SK-N-SH treated with all-trans-retinoic acid at 6 μM for 48 hours (cell line): Measurements from ENCODE around the gene HS1BP3.

Experiments
- ARNTL ChIP-seq: fragments of 450-650 bp; formaldehyde crosslinking; IDR thresholded peaks from 2 replicates; pipeline ENCODE4 v1.5.0; 2020; ENCODE audit warnings: low read depth, mild to moderate bottlenecking, moderate library complexity, borderline replicate concordance
- CREB5 ChIP-seq: fragments of 250-450 bp; sonication (Bioruptor Pico); IDR thresholded peaks from 2 replicates; pipeline ENCODE4 v1.5.1; 2020; ENCODE audit warnings: low read depth, mild to moderate bottlenecking, moderate library complexity
- ESRRG ChIP-seq: fragments of 250-450 bp; sonication (Bioruptor Pico); IDR thresholded peaks from 2 replicates; pipeline ENCODE4 v1.6.1; 2021; ENCODE audit warnings: mild to moderate bottlenecking
- POU6F1 ChIP-seq: fragments of 250-450 bp; sonication (Bioruptor Pico); IDR thresholded peaks from 2 replicates; pipeline ENCODE4 v1.8.0; 2021; ENCODE audit warnings: low read depth, mild to moderate bottlenecking, moderate library complexity, borderline replicate concordance
- TCF4 ChIP-seq: fragments of 250-450 bp; sonication (Bioruptor Pico); IDR thresholded peaks from 2 replicates; pipeline ENCODE4 v1.8.0; 2021; ENCODE audit warnings: mild to moderate bottlenecking, moderate library complexity, borderline replicate concordance
- TOX ChIP-seq: fragments of 250-450 bp; sonication (Bioruptor Pico); IDR thresholded peaks from 2 replicates; pipeline ENCODE4 v1.8.0; 2021; ENCODE audit warnings: mild to moderate bottlenecking, moderate library complexity, borderline replicate concordance
- ZNF70 ChIP-seq: fragments of 450-650 bp; formaldehyde crosslinking; IDR thresholded peaks from 2 replicates; pipeline ENCODE4 v1.5.0; 2020; ENCODE audit warnings: mild to moderate bottlenecking, moderate library complexity
- TF ChIP-seq, protein P1 (sequence below): fragments of 250-450 bp; sonication (Bioruptor Pico); IDR thresholded peaks from 2 replicates; pipeline ENCODE4 v1.8.0; 2020; ENCODE audit warnings: mild to moderate bottlenecking, moderate library complexity, borderline replicate concordance
- TF ChIP-seq, protein P2 (sequence below): fragments of 250-450 bp; sonication (Bioruptor Pico); IDR thresholded peaks from 2 replicates; pipeline ENCODE4 v1.5.1; 2021; ENCODE audit warnings: mild to moderate bottlenecking, moderate library complexity

- TF ChIP-seq POU6F1 (CRISPR knock-in tag) (no peak), ZNF70 (no peak), ARNTL (CRISPR knock-in tag) (no peak), CREB5 (no peak), ESRRG (no peak), TOX (CRISPR knock-in tag) (no peak), TCF4 (CRISPR knock-in tag) (no peak)
- TF ChIP-seq, protein P1, sequence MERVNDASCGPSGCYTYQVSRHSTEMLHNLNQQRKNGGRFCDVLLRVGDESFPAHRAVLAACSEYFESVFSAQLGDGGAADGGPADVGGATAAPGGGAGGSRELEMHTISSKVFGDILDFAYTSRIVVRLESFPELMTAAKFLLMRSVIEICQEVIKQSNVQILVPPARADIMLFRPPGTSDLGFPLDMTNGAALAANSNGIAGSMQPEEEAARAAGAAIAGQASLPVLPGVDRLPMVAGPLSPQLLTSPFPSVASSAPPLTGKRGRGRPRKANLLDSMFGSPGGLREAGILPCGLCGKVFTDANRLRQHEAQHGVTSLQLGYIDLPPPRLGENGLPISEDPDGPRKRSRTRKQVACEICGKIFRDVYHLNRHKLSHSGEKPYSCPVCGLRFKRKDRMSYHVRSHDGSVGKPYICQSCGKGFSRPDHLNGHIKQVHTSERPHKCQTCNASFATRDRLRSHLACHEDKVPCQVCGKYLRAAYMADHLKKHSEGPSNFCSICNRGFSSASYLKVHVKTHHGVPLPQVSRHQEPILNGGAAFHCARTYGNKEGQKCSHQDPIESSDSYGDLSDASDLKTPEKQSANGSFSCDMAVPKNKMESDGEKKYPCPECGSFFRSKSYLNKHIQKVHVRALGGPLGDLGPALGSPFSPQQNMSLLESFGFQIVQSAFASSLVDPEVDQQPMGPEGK: no peak
- TF ChIP-seq, protein P2, sequence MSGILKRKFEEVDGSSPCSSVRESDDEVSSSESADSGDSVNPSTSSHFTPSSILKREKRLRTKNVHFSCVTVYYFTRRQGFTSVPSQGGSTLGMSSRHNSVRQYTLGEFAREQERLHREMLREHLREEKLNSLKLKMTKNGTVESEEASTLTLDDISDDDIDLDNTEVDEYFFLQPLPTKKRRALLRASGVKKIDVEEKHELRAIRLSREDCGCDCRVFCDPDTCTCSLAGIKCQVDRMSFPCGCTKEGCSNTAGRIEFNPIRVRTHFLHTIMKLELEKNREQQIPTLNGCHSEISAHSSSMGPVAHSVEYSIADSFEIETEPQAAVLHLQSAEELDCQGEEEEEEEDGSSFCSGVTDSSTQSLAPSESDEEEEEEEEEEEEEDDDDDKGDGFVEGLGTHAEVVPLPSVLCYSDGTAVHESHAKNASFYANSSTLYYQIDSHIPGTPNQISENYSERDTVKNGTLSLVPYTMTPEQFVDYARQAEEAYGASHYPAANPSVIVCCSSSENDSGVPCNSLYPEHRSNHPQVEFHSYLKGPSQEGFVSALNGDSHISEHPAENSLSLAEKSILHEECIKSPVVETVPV (CRISPR knock-in tag): no peak
Measured at GRCh38 chr2:20579866-20580265, 71.0 kb downstream of the HS1BP3 start.
